ENCODE results near the gene GLP2R. TPM values are rescaled to one million over a fixed set of nuclear protein-coding genes. Genes with fewer than 3 reads are reported as not detected.

GLP2R gene
- total RNA-seq, 1 experiment from 2014 or later: not detected

GRCh38 chr17:9890124-9890523 lies 64.4 kb downstream of the GLP2R start:
- peaks cover 18% of the 10 kb centered on the region for H3K9me3 Mint-ChIP-seq
- H3K27me3 Mint-ChIP-seq (ENCODE audit: low read depth): no peaks in the 10 kb centered on the region; the same call in 1 of the 2 replicates
- no peak overlapping the region for H3K4me3 Mint-ChIP-seq
- DNase-seq (ENCODE audit: low spot score): peak; percentile 79
- ChIA-PET POLR2A (no interaction called here), CTCF (interaction anchor here (0.5 to 2.5 kb wide), 45 partner anchors 10 to 1033 kb away, joined by 3 to 39 read pairs (median 5); partner anchors contain the start of genes GLP2R, MYH2 and RCVRN)
- no peak for TF ChIP-seq ELF4 (CRISPR knock-in tag; IDR thresholded peaks at IDR 0.05; ENCODE audit: low read depth)
- TF ChIP-seq ETV6 (CRISPR knock-in tag; IDR thresholded peaks at IDR 0.05): no peak
- TF ChIP-seq KAT7 (CRISPR knock-in tag; IDR thresholded peaks at IDR 0.05; ENCODE audit: borderline replicate concordance): no peak
- TF ChIP-seq OVOL2 (CRISPR knock-in tag; IDR thresholded peaks at IDR 0.05; ENCODE audit: borderline replicate concordance): no peak
- TF ChIP-seq RELA (CRISPR knock-in tag; IDR thresholded peaks at IDR 0.05; ENCODE audit: borderline replicate concordance): no peak
- TF ChIP-seq CTCF (IDR thresholded peaks at IDR 0.05): peak; percentile 93
- H3K4me1 Mint-ChIP-seq: 0 out of 2 replicates have a peak, but pooled peaks cover 3% of the 10 kb centered on the region
- no peaks in the 10 kb centered on the region for H3K36me3 Mint-ChIP-seq
- H3K27ac Mint-ChIP-seq: no peak overlapping the region
- peak; percentile 100 for ATAC-seq

GRCh38 chr17:9893411-9894012 lies 67.8 kb downstream of the GLP2R start:
- no peaks in the 10 kb centered on the region for H3K36me3 Mint-ChIP-seq
- no peak overlapping the region for H3K4me3 Mint-ChIP-seq
- 0 out of 2 replicates have a peak, but pooled peaks cover 3% of the 10 kb centered on the region for H3K4me1 Mint-ChIP-seq
- CTCF ChIA-PET: no interaction called here
- DNase-seq (ENCODE audit: low spot score): no peak
- TF ChIP-seq ZNF416 (CRISPR knock-in tag; IDR thresholded peaks at IDR 0.05): no peak
- no peak for TF ChIP-seq SMAD4 (CRISPR knock-in tag; IDR thresholded peaks at IDR 0.05)
- no peak for TF ChIP-seq USF2 (CRISPR knock-in tag; IDR thresholded peaks at IDR 0.05)
- TF ChIP-seq ETV6 (CRISPR knock-in tag; IDR thresholded peaks at IDR 0.05): no peak
- TF ChIP-seq SOX15 (CRISPR knock-in tag; IDR thresholded peaks at IDR 0.05): no peak
- TF ChIP-seq PREB (CRISPR knock-in tag; IDR thresholded peaks at IDR 0.05; ENCODE audit: borderline replicate concordance): no peak
- no peak for TF ChIP-seq NR2C2 (CRISPR knock-in tag; IDR thresholded peaks at IDR 0.05)
- no peak for TF ChIP-seq SP1 (CRISPR knock-in tag; conservative IDR thresholded peaks at IDR 0.05)
- TF ChIP-seq OVOL2 (CRISPR knock-in tag; IDR thresholded peaks at IDR 0.05; ENCODE audit: borderline replicate concordance): no peak
- no peak for TF ChIP-seq ATF3 (CRISPR knock-in tag; conservative IDR thresholded peaks at IDR 0.05)
- TF ChIP-seq ARID4B (CRISPR knock-in tag; IDR thresholded peaks at IDR 0.05; ENCODE audit: borderline replicate concordance): no peak
- no peak for TF ChIP-seq NFE2L1 (CRISPR knock-in tag; IDR thresholded peaks at IDR 0.05)
- TF ChIP-seq ZNF671 (CRISPR knock-in tag; IDR thresholded peaks at IDR 0.05): no peak
- TF ChIP-seq IRF2 (CRISPR knock-in tag; IDR thresholded peaks at IDR 0.05; ENCODE audit: borderline replicate concordance, low read depth): no peak
- TF ChIP-seq FOXP4 (CRISPR knock-in tag; IDR thresholded peaks at IDR 0.05): no peak
- TF ChIP-seq KAT7 (CRISPR knock-in tag; IDR thresholded peaks at IDR 0.05; ENCODE audit: borderline replicate concordance): no peak
- TF ChIP-seq TEAD1 (CRISPR knock-in tag; IDR thresholded peaks at IDR 0.05): no peak
- no peak for TF ChIP-seq FOXK1 (CRISPR knock-in tag; IDR thresholded peaks at IDR 0.05)
- no peak for TF ChIP-seq RELA (CRISPR knock-in tag; IDR thresholded peaks at IDR 0.05; ENCODE audit: borderline replicate concordance)
- no peak for TF ChIP-seq MYBL2 (CRISPR knock-in tag; IDR thresholded peaks at IDR 0.05)
- ATAC-seq: no peak
- H3K9me3 Mint-ChIP-seq: peaks cover 17% of the 10 kb centered on the region
- no peak overlapping the region for H3K27ac Mint-ChIP-seq
- H3K27me3 Mint-ChIP-seq (ENCODE audit: low read depth): peaks cover 3% of the 10 kb centered on the region; the same call in 1 of the 2 replicates
- POLR2A ChIA-PET: no interaction called here
